ENCODE measurements around the gene TBX21.

Gene TBX21

DNA sequence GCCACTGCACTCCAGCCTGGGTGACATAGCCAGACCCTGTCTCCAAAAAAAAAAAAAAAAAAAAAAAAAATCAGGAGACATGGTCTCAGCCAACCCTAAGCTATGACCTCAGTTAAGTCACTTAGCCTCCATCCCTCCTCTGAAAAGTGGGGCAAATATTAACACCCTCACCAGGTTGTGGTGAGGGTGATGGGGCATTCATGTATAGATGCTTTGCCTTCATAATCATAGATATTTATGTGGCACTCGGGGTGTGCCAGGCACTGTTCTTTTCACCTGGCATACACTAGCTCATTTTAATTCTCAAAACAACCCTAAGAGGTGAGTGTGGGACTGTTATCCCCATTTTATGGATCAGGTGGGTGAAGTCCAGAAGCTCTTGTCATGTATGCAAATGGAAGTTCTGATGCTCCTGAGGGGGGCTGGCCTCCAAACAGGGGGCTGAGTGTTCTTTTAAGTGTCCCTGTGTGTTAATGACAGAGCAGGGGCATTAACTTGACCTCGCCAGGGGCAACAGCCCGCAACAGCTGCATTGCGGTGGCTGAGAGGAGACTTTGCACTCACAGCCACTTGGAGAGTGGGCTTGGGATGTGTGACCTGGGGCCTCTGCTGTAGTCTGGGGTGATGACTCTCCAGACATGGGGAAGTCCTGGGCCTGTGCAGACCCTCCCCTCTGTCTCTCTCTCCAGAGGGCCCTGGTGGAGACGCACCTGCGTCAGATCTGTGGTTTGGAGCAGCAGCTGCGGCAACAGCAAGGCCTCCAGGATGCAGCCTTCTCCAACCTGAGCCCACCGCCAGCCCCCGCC, 34.9 kb upstream of the TBX21 start:
- DNase-seq, result no peak

DNA sequence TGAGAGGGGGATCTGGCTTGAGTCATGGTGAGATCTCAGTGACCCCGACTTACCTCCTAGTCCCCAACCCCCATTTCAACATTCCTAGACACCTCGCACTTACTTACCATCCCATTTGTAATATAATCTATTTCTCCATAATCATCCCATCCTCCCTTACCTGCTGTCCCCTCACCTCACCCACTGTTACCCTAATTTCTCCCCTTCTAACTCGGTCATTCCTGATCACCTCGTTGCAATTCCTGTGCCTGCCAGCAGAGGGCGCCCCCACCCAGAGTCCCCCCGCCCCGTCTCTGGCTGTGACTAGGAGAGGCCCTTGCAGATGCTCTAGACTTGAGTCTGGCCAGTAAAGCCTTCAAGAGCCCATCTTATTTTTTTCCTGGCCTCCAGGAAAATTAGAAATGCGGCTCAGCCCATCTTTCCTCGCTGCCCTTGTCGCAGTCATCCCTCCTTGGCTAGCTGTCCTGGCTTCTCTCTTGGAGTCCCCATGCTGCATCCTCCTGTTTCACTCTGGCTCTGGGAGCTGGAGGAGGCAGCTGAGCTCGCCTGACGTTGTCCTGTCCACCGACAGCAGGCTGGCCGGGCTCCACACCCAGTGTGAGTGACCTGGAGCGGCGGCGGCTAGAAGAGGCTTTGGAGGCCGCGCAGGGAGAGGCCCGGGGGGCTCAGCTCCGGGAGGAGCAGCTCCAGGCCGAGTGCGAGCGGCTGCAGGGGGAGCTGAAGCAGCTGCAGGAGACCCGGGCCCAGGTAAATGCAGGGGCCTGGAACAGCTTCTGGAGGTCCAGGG, 34.1 kb upstream of the TBX21 start:
- peak; percentile 91 for DNase-seq

DNA sequence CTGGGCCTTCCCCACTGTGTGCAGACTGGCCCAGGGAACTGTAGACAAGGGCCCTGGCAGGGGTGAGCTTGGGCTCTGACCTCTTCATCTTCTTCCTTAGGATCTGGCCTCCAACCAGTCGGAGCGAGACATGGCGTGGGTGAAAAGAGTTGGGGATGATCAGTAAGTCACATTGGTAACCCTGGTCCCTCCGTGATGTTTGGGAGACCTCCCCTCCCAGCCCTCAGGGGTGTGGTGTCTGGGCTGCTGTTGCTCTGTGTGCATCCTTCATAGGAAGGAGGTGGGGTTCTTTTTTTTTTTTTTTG, 33.5 kb upstream of the TBX21 start:
- no peak for DNase-seq

DNA sequence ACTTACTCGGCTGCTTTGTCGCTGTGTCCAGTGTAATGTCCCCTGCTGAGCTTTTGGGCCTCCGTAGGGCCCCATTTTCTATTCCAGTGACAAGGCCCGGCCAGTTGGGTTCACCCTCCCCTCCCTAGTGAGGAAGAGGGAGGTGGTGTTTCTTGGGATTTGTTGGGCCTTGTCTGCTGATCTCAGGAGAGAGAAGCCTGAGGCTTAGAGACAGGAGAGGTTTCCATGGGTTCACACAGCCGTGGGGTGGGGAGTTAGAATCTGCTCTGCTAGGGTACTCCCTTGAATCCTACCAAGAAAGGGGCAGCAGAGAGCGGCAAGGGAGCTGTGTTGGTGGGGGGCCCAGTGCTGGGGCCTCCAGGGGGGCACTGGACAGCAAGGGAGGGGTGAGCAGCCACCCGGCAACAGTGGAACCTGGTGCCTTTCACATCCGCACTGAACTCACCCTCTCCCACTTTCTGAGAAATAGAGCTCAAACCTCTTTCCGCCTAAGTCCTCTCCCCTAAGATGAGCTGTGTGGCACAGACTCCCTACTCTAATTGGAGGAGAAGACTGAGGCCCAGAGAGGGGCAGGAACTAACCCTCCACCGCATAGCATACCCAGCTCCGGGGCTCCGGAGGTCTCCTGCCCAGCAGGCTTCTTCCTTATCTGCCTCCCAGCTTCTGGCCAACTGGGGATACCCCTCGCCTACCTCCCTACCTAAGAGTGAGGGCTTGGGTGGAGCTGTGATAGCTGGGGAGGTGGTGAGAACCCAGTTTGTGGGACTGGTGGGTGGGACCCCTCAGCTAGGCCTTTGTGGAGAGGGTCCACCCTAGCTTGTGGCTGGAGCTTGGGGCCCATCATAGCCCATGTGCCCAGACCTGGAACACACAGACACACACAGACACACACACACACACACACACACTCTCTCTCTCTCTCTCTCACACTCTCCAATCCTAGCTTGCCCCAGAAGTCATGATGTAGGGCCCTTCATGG, 32.3 kb upstream of the TBX21 start:
- DNase-seq, result no peak

- DNase-seq, result no peak
Observed at GRCh38 chr17:47701608-47702007, 31.4 kb upstream of the TBX21 start.

- no peak for DNase-seq
Observed at GRCh38 chr17:47702391-47702995, 30.5 kb upstream of the TBX21 start.

DNA sequence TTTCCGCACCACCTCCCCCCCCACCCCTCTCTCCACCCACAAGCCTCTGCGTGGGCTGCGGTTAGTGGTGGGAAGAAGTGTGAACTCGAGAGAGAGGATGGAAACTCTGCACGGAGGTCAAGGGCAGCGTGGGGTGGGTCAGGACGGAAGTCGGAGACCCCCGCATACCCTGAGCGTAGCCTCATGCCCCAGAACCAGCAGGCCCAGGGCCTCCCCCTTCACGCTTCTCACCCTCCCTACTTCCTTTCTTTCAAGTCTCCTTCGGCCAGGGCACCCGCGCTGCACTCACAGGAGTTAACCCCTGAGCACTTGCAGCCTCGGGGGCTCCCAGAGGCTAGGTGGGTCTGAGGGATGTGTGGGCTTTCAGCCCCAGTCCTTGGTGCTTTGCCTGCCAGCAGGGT, 29.8 kb upstream of the TBX21 start:
- peak in 1 of 2 donors; percentile 60 for DNase-seq

DNA sequence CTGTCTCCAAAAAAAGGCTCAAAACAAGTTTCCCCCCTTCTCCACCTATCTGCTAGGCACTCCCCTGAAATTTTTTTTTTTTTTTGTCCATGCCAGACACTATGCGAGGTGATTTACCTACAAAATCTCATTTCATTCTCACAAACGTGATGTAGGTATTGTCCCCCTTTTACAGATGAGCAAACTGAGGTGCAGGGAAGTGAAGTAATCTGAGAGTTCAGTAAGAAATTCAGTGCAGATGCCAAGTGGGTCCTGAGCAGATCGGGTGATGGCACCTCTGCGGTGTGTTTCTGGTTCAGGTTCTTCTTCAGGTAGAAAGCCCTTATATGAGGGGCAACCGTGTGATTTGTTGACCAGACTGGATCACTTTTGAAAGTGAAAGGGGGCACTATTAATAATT, 29.4 kb upstream of the TBX21 start:
- DNase-seq, result no peak

DNA sequence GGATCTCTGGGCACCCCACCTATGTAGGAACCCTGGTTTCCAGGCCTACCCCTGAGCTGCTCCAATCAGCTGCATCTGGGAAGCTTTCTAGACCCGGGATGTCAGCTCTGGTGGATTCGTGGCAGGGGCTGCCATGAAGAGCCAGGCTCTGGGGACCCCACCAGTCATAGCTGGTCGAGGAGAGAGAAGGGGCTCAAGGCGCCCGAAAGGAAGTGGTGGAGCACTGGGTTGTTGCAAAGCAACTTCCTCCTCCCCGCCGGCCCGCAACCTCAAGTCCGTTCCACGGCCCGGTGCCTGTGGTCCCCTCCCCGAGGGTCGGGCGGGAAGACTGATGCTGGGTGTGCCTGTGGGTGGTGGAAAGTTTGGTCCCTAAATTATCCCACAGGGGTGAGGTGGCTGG, 28.9 kb upstream of the TBX21 start:
- DNase-seq, result no peak

- DNase-seq, result no peak
Observed at GRCh38 chr17:47704736-47705135, 28.3 kb upstream of the TBX21 start.

DNA sequence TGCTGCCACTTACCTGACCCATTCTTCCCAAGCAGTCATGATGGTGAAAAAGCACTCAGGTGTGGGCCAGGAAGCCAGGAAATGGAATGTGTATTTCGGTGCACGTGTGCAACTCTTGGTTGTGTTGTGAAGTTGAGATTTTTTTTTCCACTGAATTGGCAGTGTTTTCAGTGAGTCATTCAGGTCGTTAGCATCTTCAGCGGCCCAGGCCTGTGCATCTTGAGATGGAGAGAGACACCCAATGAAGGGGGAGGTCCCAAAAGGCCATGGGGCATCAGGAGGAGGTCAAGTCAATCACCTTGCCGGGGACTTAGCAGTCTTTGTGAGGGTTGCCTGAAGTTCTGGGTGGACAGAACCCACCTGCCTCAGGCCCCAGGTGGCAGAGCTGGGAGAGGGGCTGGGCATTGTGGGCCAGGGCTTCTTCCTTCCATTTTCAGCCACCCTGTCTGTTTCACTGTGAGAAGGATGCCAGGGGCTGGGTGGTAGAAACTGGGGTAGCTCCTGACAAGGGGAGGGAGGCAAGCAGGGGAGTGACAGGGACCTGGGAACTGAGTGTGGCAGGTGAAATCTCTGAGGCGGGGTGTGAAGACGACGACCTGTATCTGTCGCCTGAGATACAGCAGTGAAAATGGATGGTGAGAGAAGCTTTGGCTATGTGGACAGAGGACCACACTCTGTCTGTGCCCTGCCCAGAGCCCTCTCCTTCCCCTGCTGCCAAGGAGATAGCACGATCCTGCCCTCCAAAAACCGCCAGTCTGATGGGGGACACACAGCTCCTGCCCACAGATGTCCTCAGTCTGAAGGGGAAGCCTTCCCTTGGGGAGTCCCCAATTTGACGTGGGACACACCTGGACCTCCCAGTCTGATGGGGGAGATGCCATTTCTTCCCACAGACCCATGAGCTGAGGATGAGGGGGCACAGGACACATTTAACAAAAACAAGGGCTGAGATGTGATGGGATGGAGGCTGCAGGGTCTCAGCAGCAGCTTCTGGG, 27.2 kb upstream of the TBX21 start:
- DNase-seq, result peak; percentile 62 to 68

GRCh38 chr17:47707056-47707804, 25.8 kb upstream of the TBX21 start:
- DNase-seq, result no peak

- no peak for DNase-seq
Observed at GRCh38 chr17:47707884-47708283, 25.2 kb upstream of the TBX21 start.

GRCh38 chr17:47708312-47708863, 24.6 kb upstream of the TBX21 start:
- DNase-seq, result no peak

GRCh38 chr17:47708864-47709541, 24.0 kb upstream of the TBX21 start:
- no peak for DNase-seq

DNA sequence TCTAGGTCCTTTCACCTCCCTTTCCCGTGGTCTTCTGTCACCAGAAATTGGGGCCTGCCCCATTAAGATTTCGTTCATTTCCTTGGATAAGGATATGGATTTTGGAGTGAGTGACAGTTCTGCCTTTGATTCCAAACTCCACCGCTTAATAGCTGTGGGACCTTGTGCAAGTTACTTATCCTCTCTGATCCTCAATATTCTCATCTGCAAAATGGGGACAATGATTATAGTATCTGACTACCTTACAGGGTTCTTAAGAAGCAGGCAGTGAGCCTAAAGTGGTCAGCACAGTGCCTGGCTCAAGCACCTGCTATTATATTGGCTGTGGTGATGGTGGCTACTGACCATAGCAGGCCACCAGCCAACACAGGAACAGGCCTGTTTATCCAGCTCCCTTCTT, 23.4 kb upstream of the TBX21 start:
- no peak for DNase-seq

GRCh38 chr17:47711366-47712099, 21.5 kb upstream of the TBX21 start:
- no peak for DNase-seq

DNA sequence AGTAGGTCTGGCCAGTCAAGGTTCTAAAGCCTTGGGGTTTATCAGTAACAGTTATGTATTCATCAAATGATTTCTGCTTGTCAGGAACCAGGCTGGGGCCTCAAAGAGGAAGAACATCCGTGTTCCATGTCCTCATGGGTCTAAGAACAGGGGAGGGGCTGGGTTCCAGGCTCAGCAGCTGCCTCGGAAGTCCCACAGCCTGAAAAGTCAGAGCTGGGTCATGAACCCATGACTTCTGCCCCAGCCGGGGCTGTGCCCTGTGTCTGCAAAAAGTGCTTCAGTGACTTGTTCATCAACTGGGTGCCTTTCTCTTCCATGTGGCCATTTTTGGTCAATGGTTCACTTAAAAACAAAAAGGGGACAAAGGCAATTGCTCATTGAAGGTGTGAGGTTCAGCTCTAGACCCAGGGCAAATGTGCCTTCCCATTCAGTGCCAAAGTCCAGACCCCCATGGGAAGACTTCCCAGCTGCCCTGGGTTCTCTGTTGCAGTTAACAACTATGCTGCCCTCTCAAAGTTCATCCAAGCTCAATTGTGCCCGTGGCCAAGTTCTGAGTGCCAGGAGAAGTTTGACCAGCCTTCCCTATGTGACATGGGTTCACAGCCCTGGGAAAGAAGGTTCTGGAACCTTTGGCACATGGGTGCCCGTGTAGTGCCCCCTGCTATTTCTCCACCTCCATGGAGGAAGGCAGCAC, 20.6 kb upstream of the TBX21 start:
- DNase-seq, result no peak
